Endometrial microvascular endothelial cells (primary cell): ENCODE data around the gene SLC25A25. TPM values are rescaled to one million over a fixed set of nuclear protein-coding genes. Genes with fewer than 3 reads are reported as not detected.

Source experiments
- in situ Hi-C: cut with HindIII; loops from 2 replicates; pipeline ENCODE4 v1.10.0; 2017; ENCODE audit warnings: low sequenced_read_pairs, low pct_unique_long_range_greater_than_20kb; ENCODE audit errors: inconsistent ontology term
- total RNA-seq: library from RNA; depleted of rRNA; stranded (reverse); fragments of >200 nt; gene quantifications from one replicate; pipeline ENCODE4 v1.2.3, GENCODE V29; 2015; ENCODE audit errors: inconsistent ontology term

Gene SLC25A25
- total RNA-seq, 1 donor from 2014 or later, result 23.6 TPM

GRCh38 chr9:128150594-128151308, 82.7 kb downstream of the SLC25A25 start:
- in situ Hi-C loops, result no loop called here

- in situ Hi-C loops, result no loop called here
These were observed 83.5 kb downstream of the SLC25A25 start for GRCh38 chr9:128151309-128152132.

GRCh38 chr9:128152133-128153059, 84.4 kb downstream of the SLC25A25 start:
- in situ Hi-C loops, result no loop called here

- in situ Hi-C loops, result no loop called here
These were observed 85.3 kb downstream of the SLC25A25 start for GRCh38 chr9:128153060-128153946.

GRCh38 chr9:128153947-128154695, 86.1 kb downstream of the SLC25A25 start:
- in situ Hi-C loops, result no loop called here

GRCh38 chr9:128155736-128156500, 87.9 kb downstream of the SLC25A25 start:
- in situ Hi-C loops, result no loop called here

Other genes starting within 250 kb of the SLC25A25 start
- gene ENG, start 213.6 kb upstream of the SLC25A25 start, total RNA-seq, result 436 TPM
- gene AK1, start 190.6 kb upstream of the SLC25A25 start, total RNA-seq, result 110 TPM
- gene ST6GALNAC6, start 168.6 kb upstream of the SLC25A25 start, total RNA-seq, result 50.3 TPM
- 107 TPM for gene ST6GALNAC4, start 151.2 kb upstream of the SLC25A25 start, total RNA-seq
- not detected for gene PIP5KL1, start 137.5 kb upstream of the SLC25A25 start, total RNA-seq
- gene DPM2, start 130.4 kb upstream of the SLC25A25 start, total RNA-seq, result 13.8 TPM
- 4.6 TPM for gene EEIG1, start 87.2 kb upstream of the SLC25A25 start, total RNA-seq
- 12.9 TPM for gene NAIF1, start 912 bp upstream of the SLC25A25 start, total RNA-seq
- 96.1 TPM for gene PTGES2, start 59.5 kb downstream of the SLC25A25 start, total RNA-seq
- gene LCN2, start 81.2 kb downstream of the SLC25A25 start, total RNA-seq, result not detected
- gene BBLN, start 92.0 kb downstream of the SLC25A25 start, total RNA-seq, result 151 TPM
- 47.3 TPM for gene CIZ1, start 123.3 kb downstream of the SLC25A25 start, total RNA-seq
- gene DNM1, start 135.1 kb downstream of the SLC25A25 start, total RNA-seq, result not detected
- gene GOLGA2, start 207.8 kb downstream of the SLC25A25 start, total RNA-seq, result 60.6 TPM
- gene SWI5, start 208.0 kb downstream of the SLC25A25 start, total RNA-seq, result 8.1 TPM